Caco-2 (cell line): ENCODE data around the gene ANKRD28. TPM values are rescaled to one million over a fixed set of nuclear protein-coding genes. Genes with fewer than 3 reads are reported as not detected.
A peak's percentile ranks its signal among the peaks of the same experiment; 100 is the strongest.

Experiments used
- BruUV-seq: library from RNA; stranded (reverse); fragments of 400-500 nt; replicated peaks from 2 replicates; lab custom pipeline; 2021; lab: Mats Ljungman, UMichigan
- CTCF ChIA-PET: fragments of 300-600 bp; sonication (Branson Sonifier 250); formaldehyde crosslinking; loops from one replicate; lab custom pipeline; 2022; ENCODE audit warnings: antibody characterized with exemption; lab: Charles Lee
- POLR2A ChIA-PET: fragments of 300-600 bp; sonication (Branson Sonifier 250); formaldehyde crosslinking; loops from one replicate; lab custom pipeline; 2022; ENCODE audit warnings: antibody characterized with exemption; lab: Charles Lee
- DNase-seq, 2 experiments: peaks; one replicate each; pipeline versions ENCODE4 v3.0.0 to v3.0.0-alpha.2; 2020 to 2022
- H3K27me3 ChIP-seq: replicated peaks from 2 replicates; pipeline ENCODE4 v1.6.0; 2011; ENCODE audit warnings: low read length; ENCODE audit not compliant: control insufficient read depth, insufficient read depth
- H3K36me3 ChIP-seq: 2 replicates; pipeline ENCODE4 v1.5.1; 2011; ENCODE audit warnings: low read length; ENCODE audit not compliant: control insufficient read depth, insufficient read depth
- H3K4me1 ChIP-seq: fragments of 250-450 bp; sonication (Bioruptor Pico); 2 replicates; pipeline ENCODE4 v1.5.1; 2020; ENCODE audit warnings: mild to moderate bottlenecking
- H3K4me3 ChIP-seq: 2 replicates; pipeline ENCODE4 v1.5.1; 2011; ENCODE audit warnings: low read depth, mild to moderate bottlenecking, control low read depth, low read length
- H3K9me3 ChIP-seq: fragments of 250-450 bp; sonication (Bioruptor Pico); 2 replicates; pipeline ENCODE4 v1.5.1; 2020; ENCODE audit warnings: mild to moderate bottlenecking, moderate library complexity
- H3K27ac Mint-ChIP-seq: one replicate; pipeline ENCODE4 v1.8.0; 2022; ENCODE audit warnings: mixed read lengths; ENCODE audit not compliant: unreplicated experiment
- H3K27me3 Mint-ChIP-seq: one replicate; pipeline ENCODE4 v1.8.0; 2022; ENCODE audit warnings: mixed read lengths; ENCODE audit not compliant: insufficient read depth, unreplicated experiment
- H3K36me3 Mint-ChIP-seq: one replicate; pipeline ENCODE4 v1.8.0; 2022; ENCODE audit warnings: mild to moderate bottlenecking, mixed read lengths; ENCODE audit not compliant: insufficient read depth, unreplicated experiment
- H3K4me1 Mint-ChIP-seq: one replicate; pipeline ENCODE4 v1.8.0; 2022; ENCODE audit warnings: low read depth, mixed read lengths; ENCODE audit not compliant: unreplicated experiment
- H3K4me3 Mint-ChIP-seq: one replicate; pipeline ENCODE4 v1.8.0; 2022; ENCODE audit warnings: mild to moderate bottlenecking, moderate library complexity, mixed read lengths; ENCODE audit not compliant: unreplicated experiment
- H3K9me3 Mint-ChIP-seq: one replicate; pipeline ENCODE4 v1.8.0; 2022; ENCODE audit warnings: mixed read lengths; ENCODE audit not compliant: unreplicated experiment
- intact Hi-C: fragments of 100-400 bp; cut with micrococcal nuclease; formaldehyde crosslinking; loops from one replicate; pipeline ENCODE4 v1.10.0; 2022; ENCODE audit not compliant: unreplicated experiment
- total RNA-seq: library from RNA; stranded (reverse); gene quantifications from 2 replicates; pipeline ENCODE4 v1.2.3, GENCODE V29; 2022
- TF ChIP-seq, protein P1 (sequence below), 2 experiments: fragments of 200-600 bp in 1 of 2; IDR thresholded peaks; 1 replicate in 1 of 2; 2 replicates in 1 of 2; pipeline versions ENCODE4 v1.5.1 to v1.8.0; 2011 to 2022; ENCODE audit warnings: antibody characterized with exemption in 1 of 2, control low read depth in 1 of 2, inconsistent platforms in 1 of 2, low read depth in 1 of 2, low read length in 1 of 2, mild to moderate bottlenecking in 1 of 2, moderate library complexity in 1 of 2; ENCODE audit not compliant: insufficient read depth in 1 of 2, severe bottlenecking in 1 of 2, unreplicated experiment in 1 of 2

ANKRD28 gene
- total RNA-seq, 1 experiment from 2014 or later: 37.2 TPM

DNA sequence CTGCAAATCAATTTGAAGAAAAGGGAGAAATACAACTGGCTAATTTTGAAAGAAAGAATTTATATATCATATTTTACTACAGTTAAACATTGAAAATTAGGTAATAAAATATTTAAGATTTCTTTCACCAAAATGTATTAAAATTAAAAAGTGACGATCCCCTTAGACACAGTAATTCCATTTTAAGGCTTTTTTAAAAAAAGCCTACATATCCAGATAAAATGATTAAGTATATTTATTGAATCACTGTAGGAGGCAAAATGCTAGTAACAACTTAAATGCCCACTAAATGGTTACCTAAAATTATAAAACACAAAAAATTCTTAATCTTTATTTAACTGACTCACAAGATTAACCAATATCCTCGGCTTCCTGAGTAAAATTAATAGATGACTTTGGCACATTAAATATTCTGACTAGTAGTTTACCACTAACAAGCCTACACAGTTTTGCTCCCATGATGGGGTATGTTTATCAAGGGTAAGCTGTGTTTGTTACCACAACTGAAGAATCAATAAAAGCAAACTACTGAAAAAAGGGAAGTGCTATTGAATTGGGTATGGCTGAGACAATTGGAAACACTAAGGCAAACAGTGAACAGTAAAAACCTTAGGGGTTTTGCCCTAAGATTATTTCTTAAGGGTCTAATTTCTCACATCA lies 28.4 kb downstream of the ANKRD28 start:
- H3K36me3 ChIP-seq: no peaks in the 10 kb centered on the region
- no peak overlapping the region for H3K4me3 ChIP-seq
- POLR2A ChIA-PET: no interaction called here
- TF ChIP-seq, protein P1, sequence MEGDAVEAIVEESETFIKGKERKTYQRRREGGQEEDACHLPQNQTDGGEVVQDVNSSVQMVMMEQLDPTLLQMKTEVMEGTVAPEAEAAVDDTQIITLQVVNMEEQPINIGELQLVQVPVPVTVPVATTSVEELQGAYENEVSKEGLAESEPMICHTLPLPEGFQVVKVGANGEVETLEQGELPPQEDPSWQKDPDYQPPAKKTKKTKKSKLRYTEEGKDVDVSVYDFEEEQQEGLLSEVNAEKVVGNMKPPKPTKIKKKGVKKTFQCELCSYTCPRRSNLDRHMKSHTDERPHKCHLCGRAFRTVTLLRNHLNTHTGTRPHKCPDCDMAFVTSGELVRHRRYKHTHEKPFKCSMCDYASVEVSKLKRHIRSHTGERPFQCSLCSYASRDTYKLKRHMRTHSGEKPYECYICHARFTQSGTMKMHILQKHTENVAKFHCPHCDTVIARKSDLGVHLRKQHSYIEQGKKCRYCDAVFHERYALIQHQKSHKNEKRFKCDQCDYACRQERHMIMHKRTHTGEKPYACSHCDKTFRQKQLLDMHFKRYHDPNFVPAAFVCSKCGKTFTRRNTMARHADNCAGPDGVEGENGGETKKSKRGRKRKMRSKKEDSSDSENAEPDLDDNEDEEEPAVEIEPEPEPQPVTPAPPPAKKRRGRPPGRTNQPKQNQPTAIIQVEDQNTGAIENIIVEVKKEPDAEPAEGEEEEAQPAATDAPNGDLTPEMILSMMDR (IDR thresholded peaks at IDR 0.05; ENCODE audit: insufficient read depth in 1 of 2, low read depth in 1 of 2, low read length in 1 of 2, severe bottlenecking in 1 of 2, unreplicated experiment in 1 of 2): no peak
- BruUV-seq: no TSS peak
- no peaks in the 10 kb centered on the region for H3K9me3 ChIP-seq
- no peak for DNase-seq
- intact Hi-C loops: no loop called here
- H3K36me3 Mint-ChIP-seq: no peaks in the 10 kb centered on the region
- H3K27me3 Mint-ChIP-seq: no peaks in the 10 kb centered on the region
- H3K4me1 Mint-ChIP-seq: no peaks in the 10 kb centered on the region
- no peaks in the 10 kb centered on the region for H3K9me3 Mint-ChIP-seq
- CTCF ChIA-PET: no interaction called here
- no peak overlapping the region for H3K27ac Mint-ChIP-seq
- H3K4me3 Mint-ChIP-seq: no peak overlapping the region
- H3K4me1 ChIP-seq: no peaks in the 10 kb centered on the region; the same call in none of the 2 replicates
- H3K27me3 ChIP-seq: no peaks in the 10 kb centered on the region

DNA sequence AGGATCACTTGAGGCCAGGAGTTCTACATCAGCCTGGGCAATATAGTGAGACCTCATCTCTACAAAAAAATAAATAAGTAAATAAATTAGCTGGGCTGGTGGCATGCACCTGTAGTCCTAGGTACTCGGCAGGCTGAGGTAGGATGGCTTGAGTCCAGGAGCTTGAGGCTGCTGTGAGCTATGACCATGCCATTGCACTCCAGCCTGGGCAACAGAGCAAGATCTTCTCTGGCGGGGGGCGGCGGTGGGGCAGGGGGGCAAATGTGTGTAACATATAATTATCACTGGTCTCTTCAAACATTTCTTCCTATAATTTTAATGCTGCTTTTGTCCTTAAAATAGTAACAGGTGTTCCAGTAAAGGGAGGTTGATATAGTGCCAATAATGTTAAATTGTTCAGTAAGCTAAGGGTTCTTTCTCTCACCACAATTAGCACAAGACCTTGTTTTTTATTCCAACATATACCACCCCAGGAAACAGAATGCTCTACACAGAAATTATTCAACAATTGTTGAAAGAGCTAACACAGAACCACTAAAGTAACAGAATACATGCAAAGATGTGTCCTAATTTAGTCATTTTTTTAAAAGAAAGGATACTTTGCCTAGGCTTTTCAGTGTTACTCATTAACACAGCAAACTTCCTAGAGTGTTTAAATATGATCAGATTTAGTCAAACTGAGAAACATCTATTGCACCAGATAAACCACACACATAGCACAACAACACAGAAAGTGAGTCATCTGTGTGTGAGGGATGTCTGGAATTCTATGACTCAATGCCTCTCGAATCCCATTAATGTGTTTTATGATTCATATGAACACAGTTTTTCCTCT lies 29.1 kb downstream of the ANKRD28 start:
- no peaks in the 10 kb centered on the region for H3K9me3 Mint-ChIP-seq
- ChIA-PET CTCF (no interaction called here), POLR2A (no interaction called here)
- no peak overlapping the region for H3K27ac Mint-ChIP-seq
- no TSS peak for BruUV-seq
- no peaks in the 10 kb centered on the region for H3K36me3 Mint-ChIP-seq
- no peaks in the 10 kb centered on the region for H3K36me3 ChIP-seq
- no peaks in the 10 kb centered on the region for H3K27me3 Mint-ChIP-seq
- TF ChIP-seq, protein P1 (IDR thresholded peaks at IDR 0.05; ENCODE audit: insufficient read depth in 1 of 2, low read depth in 1 of 2, low read length in 1 of 2, severe bottlenecking in 1 of 2, unreplicated experiment in 1 of 2): no peak
- H3K4me1 Mint-ChIP-seq: no peaks in the 10 kb centered on the region
- H3K27me3 ChIP-seq: no peaks in the 10 kb centered on the region
- no peaks in the 10 kb centered on the region; the same call in none of the 2 replicates for H3K4me1 ChIP-seq
- intact Hi-C loops: no loop called here
- DNase-seq: peak in 1 of 2 experiments; percentile 31
- no peaks in the 10 kb centered on the region for H3K9me3 ChIP-seq
- no peak overlapping the region for H3K4me3 ChIP-seq
- no peak overlapping the region for H3K4me3 Mint-ChIP-seq

GRCh38 chr3:15766406-15766805 lies 31.4 kb downstream of the ANKRD28 start:
- H3K36me3 Mint-ChIP-seq: no peaks in the 10 kb centered on the region
- POLR2A ChIA-PET: no interaction called here

More at GRCh38 chr3:15766406-15766805, 31.4 kb downstream of the ANKRD28 start:
- no peaks in the 10 kb centered on the region for H3K27me3 Mint-ChIP-seq
- no peaks in the 10 kb centered on the region for H3K9me3 ChIP-seq
- DNase-seq: no peak
- H3K4me1 Mint-ChIP-seq: no peaks in the 10 kb centered on the region
- H3K27ac Mint-ChIP-seq: no peak overlapping the region
- no TSS peak for BruUV-seq
- H3K9me3 Mint-ChIP-seq: no peaks in the 10 kb centered on the region
- no peak overlapping the region for H3K4me3 ChIP-seq
- no peaks in the 10 kb centered on the region; the same call in none of the 2 replicates for H3K4me1 ChIP-seq
- CTCF ChIA-PET: no interaction called here
- H3K4me3 Mint-ChIP-seq: no peak overlapping the region
- intact Hi-C loops: no loop called here
- H3K27me3 ChIP-seq: no peaks in the 10 kb centered on the region
- TF ChIP-seq, protein P1 (IDR thresholded peaks at IDR 0.05; ENCODE audit: insufficient read depth in 1 of 2, low read depth in 1 of 2, low read length in 1 of 2, severe bottlenecking in 1 of 2, unreplicated experiment in 1 of 2): no peak
- no peaks in the 10 kb centered on the region for H3K36me3 ChIP-seq
